OCI-LY7 (cell line): ENCODE results near the gene DTNB.

Source experiments
- CTCF ChIP-seq: fragments of 200-600 bp; sonication (generic); conservative IDR thresholded peaks from 2 replicates; pipeline ENCODE4 v1.5.1; 2014; ENCODE audit warnings: mild to moderate bottlenecking, antibody characterized with exemption, low read length, moderate library complexity, mixed read lengths
- EZH2phosphoT487 ChIP-seq: fragments of 200-600 bp; sonication (generic); IDR thresholded peaks from 2 replicates; pipeline ENCODE4 v1.6.1; 2018; ENCODE audit warnings: low read depth, borderline replicate concordance, mild to moderate bottlenecking, mixed run types, antibody characterized with exemption, low read length, moderate library complexity, mixed read lengths

- TF ChIP-seq CTCF (no peak), EZH2phosphoT487 (no peak)
Observed at GRCh38 chr2:25590921-25591505, 82.4 kb downstream of the DTNB start.
